K562 (cell line): Measurements from ENCODE around the gene PPP1R3E. TPM values are rescaled to one million over a fixed set of nuclear protein-coding genes. Genes with fewer than 3 reads are reported as not detected.
A peak's percentile ranks its signal among the peaks of the same experiment; 100 is the strongest.

Experiments
- CBX8 ChIP-seq: fragments of 200-600 bp; sonication (generic); IDR thresholded peaks from 2 replicates; pipeline ENCODE4 v1.6.1; 2012; ENCODE audit warnings: borderline replicate concordance, mixed run types, low read depth, mild to moderate bottlenecking, moderate library complexity, mixed read lengths, low read length, control low read depth, inconsistent platforms; ENCODE audit not compliant: poor library complexity, severe bottlenecking; ENCODE audit errors: extremely low read depth
- CREB3 ChIP-seq: fragments of 450-650 bp; conservative IDR thresholded peaks from 2 replicates; pipeline ENCODE4 v1.6.1; 2016; ENCODE audit warnings: missing genetic modification characterization, low read depth, mild to moderate bottlenecking, missing compliant biosample characterization, moderate library complexity
- EP400 ChIP-seq: fragments of 450-650 bp; IDR thresholded peaks from 2 replicates; pipeline ENCODE4 v1.6.1; 2017; ENCODE audit warnings: antibody characterized with exemption, mild to moderate bottlenecking, moderate library complexity
- HCFC1 ChIP-seq: IDR thresholded peaks from 2 replicates; pipeline ENCODE4 v1.6.1; 2012; ENCODE audit warnings: low read depth, low read length, improper control_type of control experiment
- MAFG ChIP-seq: fragments of 450-650 bp; conservative IDR thresholded peaks from 2 replicates; pipeline ENCODE4 v1.6.1; 2016; ENCODE audit warnings: missing genetic modification characterization, missing compliant biosample characterization
- MED1 ChIP-seq: sonication (generic); formaldehyde crosslinking; IDR thresholded peaks from 2 replicates; pipeline ENCODE4 v1.8.1; 2023; ENCODE audit warnings: missing genetic modification reagents, borderline replicate concordance
- MTA2 ChIP-seq: fragments of 450-650 bp; IDR thresholded peaks from 2 replicates; pipeline ENCODE4 v1.6.1; 2016; ENCODE audit warnings: low read depth
- NCOR1 ChIP-seq: fragments of 450-650 bp; IDR thresholded peaks from 2 replicates; pipeline ENCODE4 v1.6.1; 2016; ENCODE audit warnings: mild to moderate bottlenecking, moderate library complexity
- PHF20 ChIP-seq: fragments of 450-650 bp; IDR thresholded peaks from 2 replicates; pipeline ENCODE4 v1.6.1; 2018; ENCODE audit not compliant: partially characterized antibody
- POU5F1 ChIP-seq: fragments of 150-350 bp; IDR thresholded peaks from 2 replicates; pipeline ENCODE4 v1.6.1; 2014; ENCODE audit warnings: borderline replicate concordance, low read length, low read depth, mild to moderate bottlenecking; ENCODE audit not compliant: partially characterized antibody
- RNF2 ChIP-seq: sonication (generic); IDR thresholded peaks from 2 replicates; pipeline ENCODE4 v1.6.1; 2016
- ZBTB12 ChIP-seq: fragments of 250-450 bp; sonication (Bioruptor Pico); IDR thresholded peaks from 2 replicates; pipeline ENCODE4 v1.4.0; 2020
- ZNF224 ChIP-seq: sonication (generic); formaldehyde crosslinking; IDR thresholded peaks from 2 replicates; pipeline ENCODE4 v1.8.0; 2022; ENCODE audit warnings: mild to moderate bottlenecking, missing genetic modification reagents
- ZNF695 ChIP-seq: fragments of 450-650 bp; formaldehyde crosslinking; IDR thresholded peaks from 2 replicates; pipeline ENCODE4 v1.4.0; 2020; ENCODE audit warnings: mild to moderate bottlenecking, moderate library complexity
- ZNF696 ChIP-seq: fragments of 250-450 bp; sonication (Bioruptor Pico); conservative IDR thresholded peaks from 2 replicates; pipeline ENCODE4 v1.4.0; 2020; ENCODE audit warnings: mild to moderate bottlenecking, moderate library complexity
- polyA plus RNA-seq, 8 experiments: library from polyadenylated mRNA; depleted of rRNA in 4 of 8; stranded (reverse) in 5 of 8; unstranded in 3 of 8; fragments of >200 nt; fragmentation: Nextera tagmentation in 2 of 8; fragmentation: Illumina TruSeq in 1 of 8; extraction: Ambion mirVana in 2 of 8; extraction: Trizol in 1 of 8; gene quantifications; 2 replicates each; pipeline versions ENCODE4 v1.2.1 to v1.2.3, GENCODE V29; 2011 to 2014; ENCODE audit warnings: inconsistent platforms in 1 of 8, missing spikeins in 1 of 8
- total RNA-seq, 7 experiments: library from RNA; depleted of rRNA in 6 of 7; stranded (reverse); fragments of >200 nt in 6 of 7; fragmentation: Illumina TruSeq in 2 of 7; extraction: Trizol in 2 of 7; gene quantifications; 2 replicates each; pipeline versions ENCODE4 v1.2.1 to v1.2.3, GENCODE V29; 2011 to 2021; ENCODE audit warnings: low replicate concordance in 1 of 7
- TF ChIP-seq, protein P1 (sequence below): fragments of 200-800 bp; sonication (Bioruptor generic); IDR thresholded peaks from 2 replicates; pipeline ENCODE4 v1.6.1; 2016; ENCODE audit warnings: missing genetic modification characterization, missing compliant biosample characterization
- TF ChIP-seq, protein P2 (sequence below), 2 experiments: fragments of 450-650 bp in 1 of 2; sonication (generic) in 1 of 2; formaldehyde crosslinking; conservative IDR thresholded peaks; 2 replicates each; pipeline versions ENCODE4 v1.4.0 to v1.8.1; 2020 to 2022; ENCODE audit warnings: mild to moderate bottlenecking in 1 of 2, missing genetic modification reagents in 1 of 2

Gene PPP1R3E
- total and polyA plus RNA-seq, 9 of the 15 experiments (the other 6 are each of a cell fraction or from before 2014, with no cell fraction given) = 3.2 to 18.4 (median 7.6) TPM

GRCh38 chr14:23306412-23307145 is 3.9 kb upstream of the PPP1R3E start, which contains the start of gene BCL2L2 (continued):
- no peak for TF ChIP-seq ZNF224 (CRISPR knock-in tag)
- TF ChIP-seq PHF20 = peak; percentile 98
- peak; percentile 94 for TF ChIP-seq ZBTB12
- no peak for TF ChIP-seq CREB3 (tag)
- no peak for TF ChIP-seq ZNF695
- TF ChIP-seq CBX8 = no peak
- no peak for TF ChIP-seq ZNF696 (CRISPR knock-in tag)
- no peak; the same call in 1 of the 2 replicates for TF ChIP-seq RNF2
- TF ChIP-seq NCOR1 = no peak
- TF ChIP-seq MED1 (CRISPR knock-in tag) = no peak
- TF ChIP-seq, protein P1, sequence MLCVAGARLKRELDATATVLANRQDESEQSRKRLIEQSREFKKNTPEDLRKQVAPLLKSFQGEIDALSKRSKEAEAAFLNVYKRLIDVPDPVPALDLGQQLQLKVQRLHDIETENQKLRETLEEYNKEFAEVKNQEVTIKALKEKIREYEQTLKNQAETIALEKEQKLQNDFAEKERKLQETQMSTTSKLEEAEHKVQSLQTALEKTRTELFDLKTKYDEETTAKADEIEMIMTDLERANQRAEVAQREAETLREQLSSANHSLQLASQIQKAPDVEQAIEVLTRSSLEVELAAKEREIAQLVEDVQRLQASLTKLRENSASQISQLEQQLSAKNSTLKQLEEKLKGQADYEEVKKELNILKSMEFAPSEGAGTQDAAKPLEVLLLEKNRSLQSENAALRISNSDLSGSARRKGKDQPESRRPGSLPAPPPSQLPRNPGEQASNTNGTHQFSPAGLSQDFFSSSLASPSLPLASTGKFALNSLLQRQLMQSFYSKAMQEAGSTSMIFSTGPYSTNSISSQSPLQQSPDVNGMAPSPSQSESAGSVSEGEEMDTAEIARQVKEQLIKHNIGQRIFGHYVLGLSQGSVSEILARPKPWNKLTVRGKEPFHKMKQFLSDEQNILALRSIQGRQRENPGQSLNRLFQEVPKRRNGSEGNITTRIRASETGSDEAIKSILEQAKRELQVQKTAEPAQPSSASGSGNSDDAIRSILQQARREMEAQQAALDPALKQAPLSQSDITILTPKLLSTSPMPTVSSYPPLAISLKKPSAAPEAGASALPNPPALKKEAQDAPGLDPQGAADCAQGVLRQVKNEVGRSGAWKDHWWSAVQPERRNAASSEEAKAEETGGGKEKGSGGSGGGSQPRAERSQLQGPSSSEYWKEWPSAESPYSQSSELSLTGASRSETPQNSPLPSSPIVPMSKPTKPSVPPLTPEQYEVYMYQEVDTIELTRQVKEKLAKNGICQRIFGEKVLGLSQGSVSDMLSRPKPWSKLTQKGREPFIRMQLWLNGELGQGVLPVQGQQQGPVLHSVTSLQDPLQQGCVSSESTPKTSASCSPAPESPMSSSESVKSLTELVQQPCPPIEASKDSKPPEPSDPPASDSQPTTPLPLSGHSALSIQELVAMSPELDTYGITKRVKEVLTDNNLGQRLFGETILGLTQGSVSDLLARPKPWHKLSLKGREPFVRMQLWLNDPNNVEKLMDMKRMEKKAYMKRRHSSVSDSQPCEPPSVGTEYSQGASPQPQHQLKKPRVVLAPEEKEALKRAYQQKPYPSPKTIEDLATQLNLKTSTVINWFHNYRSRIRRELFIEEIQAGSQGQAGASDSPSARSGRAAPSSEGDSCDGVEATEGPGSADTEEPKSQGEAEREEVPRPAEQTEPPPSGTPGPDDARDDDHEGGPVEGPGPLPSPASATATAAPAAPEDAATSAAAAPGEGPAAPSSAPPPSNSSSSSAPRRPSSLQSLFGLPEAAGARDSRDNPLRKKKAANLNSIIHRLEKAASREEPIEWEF = no peak
- TF ChIP-seq, protein P2, sequence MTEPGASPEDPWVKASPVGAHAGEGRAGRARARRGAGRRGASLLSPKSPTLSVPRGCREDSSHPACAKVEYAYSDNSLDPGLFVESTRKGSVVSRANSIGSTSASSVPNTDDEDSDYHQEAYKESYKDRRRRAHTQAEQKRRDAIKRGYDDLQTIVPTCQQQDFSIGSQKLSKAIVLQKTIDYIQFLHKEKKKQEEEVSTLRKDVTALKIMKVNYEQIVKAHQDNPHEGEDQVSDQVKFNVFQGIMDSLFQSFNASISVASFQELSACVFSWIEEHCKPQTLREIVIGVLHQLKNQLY (CRISPR knock-in tag; conservative IDR thresholded peaks at IDR 0.05) = no peak
- no peak for TF ChIP-seq MTA2
- no peak for TF ChIP-seq POU5F1
- TF ChIP-seq EP400 = no peak
- no peak for TF ChIP-seq MAFG
- peak; percentile 85 for TF ChIP-seq HCFC1
